GM18951 (cell line): ENCODE measurements around the gene ADRA1B.
"Not testable (repeated sequence)": the region's sequence is repeated elsewhere in the genome, so short reads cannot be mapped to it uniquely, and the experiment has no call there.

ENCODE experiments used
- POLR2A ChIP-seq: IDR thresholded peaks from 4 replicates; pipeline ENCODE4 v1.6.1; 2011; ENCODE audit warnings: mild to moderate bottlenecking; ENCODE audit not compliant: insufficient read length, insufficient read depth; ENCODE audit errors: extremely low read depth
- in situ Hi-C: fragments of 300-500 bp; cut with MboI; formaldehyde crosslinking; loops from one replicate; pipeline ENCODE4 v1.12.0; 2022; ENCODE audit warnings: low sequenced_read_pairs, mixed read lengths, inconsistent platforms; ENCODE audit not compliant: unreplicated experiment

ADRA1B gene

DNA sequence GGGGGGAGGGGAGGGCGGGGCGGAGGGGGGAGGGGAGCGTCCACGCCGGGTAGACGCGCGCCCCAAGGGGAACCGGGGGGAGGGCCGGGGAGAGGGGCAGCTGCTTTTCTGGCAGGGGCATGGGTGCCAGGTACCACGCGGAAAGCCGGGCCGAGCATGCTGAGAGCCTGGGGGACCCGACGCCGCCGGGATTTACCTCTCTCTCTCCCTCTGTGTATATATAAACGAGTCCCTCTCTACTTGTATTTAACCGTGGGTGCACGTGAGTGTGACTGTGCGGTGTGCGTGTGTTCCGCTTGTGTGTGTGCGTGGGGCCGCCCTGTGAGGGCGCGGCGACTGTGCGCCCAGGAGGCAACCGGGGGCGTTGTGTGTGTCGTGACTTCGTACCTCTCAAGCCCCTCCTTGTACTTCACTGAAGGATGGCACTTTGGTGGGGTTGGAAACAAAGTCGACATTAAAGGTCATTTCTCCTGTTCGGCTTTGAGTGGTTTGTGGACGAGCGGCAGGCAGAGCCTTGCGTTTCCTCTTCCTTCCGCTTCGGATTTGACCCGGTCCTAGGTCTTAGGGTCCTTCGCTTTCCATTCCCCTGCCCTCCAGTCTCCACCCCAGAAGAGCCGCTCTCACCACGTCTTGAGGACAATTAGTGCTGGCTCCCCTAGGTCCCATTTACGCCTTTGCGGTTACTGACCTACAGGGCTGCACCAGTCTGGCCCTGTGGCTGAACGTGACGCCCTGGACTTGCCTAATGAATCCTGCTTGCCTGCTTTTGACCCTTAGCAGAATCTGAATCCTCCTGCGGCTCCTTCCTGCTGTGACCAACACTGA lies 56.5 kb downstream of the ADRA1B start:
- in situ Hi-C loops, result no loop called here
- no peak for TF ChIP-seq POLR2A

DNA sequence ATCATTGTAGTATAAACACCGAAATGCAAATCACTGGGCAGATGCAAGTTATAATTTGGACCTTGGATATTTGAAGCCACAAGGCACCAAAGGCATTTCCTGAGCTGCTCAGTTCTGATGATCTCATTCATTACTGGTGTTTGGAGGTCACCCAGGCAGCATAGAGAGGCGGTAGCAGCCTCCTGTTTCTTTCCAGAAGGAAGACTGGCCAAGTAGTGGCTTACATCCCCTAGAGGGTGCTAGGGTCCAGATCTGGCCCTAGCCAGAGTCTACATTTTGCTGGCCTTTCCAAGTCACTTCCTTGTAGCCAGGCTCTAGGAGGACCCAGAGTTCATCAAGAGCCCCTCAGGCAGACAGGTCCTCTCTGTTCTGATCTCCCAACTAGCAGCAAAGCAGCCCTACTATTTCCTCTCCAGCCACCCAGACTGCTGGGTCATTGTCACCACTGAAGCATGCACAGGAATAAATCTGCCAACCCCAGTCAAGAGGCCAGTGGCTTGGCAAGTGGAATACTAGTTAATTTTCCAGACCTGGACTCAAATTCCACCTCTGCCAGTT lies 59.3 kb downstream of the ADRA1B start:
- in situ Hi-C loops, result loop anchor here (25.0 kb wide), 2 partner anchors 688 to 813 kb away; no protein-coding TSS in a partner anchor
- no peak for TF ChIP-seq POLR2A

DNA sequence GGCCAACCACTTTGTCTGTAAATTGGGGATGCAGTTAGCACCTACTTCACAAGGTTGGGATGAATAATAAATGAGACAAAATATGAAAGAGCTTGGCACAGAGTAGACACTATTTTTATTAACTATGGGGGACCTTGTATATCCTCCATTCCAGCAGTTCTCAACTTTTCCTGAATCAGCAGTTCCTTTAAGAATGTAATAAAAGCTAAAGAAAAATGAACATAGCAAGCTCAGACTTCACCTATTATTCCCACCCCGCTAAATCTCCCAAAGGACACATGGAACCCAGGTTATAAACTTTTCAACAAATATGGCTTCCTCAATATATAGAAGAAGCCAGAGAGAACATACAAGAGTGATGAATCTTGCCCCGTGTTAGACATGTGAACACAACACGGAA lies 60.6 kb downstream of the ADRA1B start:
- no peak for TF ChIP-seq POLR2A
- in situ Hi-C loops, result loop anchor here (25.0 kb wide), 2 partner anchors 690 to 815 kb away; no protein-coding TSS in a partner anchor

DNA sequence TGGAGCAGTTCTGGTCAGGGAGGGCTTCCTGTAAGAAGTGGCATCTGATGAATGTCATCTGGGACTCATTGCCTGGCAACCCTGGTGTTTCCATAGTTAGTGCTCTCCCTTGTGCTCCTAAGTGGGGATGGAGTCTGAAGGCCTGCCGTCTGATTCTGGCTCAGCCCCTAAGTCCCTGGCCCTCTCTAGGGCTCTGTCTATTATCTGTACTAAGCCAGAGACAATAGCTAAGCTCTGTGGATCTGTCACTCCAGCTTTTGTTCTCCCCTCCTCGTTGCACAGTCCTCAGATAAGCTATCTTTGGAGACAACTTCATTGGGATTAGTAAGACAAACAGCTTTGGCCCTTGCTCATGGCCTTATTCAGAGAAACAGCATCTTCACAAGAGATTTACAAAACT lies 62.1 kb downstream of the ADRA1B start:
- in situ Hi-C loops, result loop anchor here (25.0 kb wide), 2 partner anchors 691 to 816 kb away; no protein-coding TSS in a partner anchor
- no peak for TF ChIP-seq POLR2A

DNA sequence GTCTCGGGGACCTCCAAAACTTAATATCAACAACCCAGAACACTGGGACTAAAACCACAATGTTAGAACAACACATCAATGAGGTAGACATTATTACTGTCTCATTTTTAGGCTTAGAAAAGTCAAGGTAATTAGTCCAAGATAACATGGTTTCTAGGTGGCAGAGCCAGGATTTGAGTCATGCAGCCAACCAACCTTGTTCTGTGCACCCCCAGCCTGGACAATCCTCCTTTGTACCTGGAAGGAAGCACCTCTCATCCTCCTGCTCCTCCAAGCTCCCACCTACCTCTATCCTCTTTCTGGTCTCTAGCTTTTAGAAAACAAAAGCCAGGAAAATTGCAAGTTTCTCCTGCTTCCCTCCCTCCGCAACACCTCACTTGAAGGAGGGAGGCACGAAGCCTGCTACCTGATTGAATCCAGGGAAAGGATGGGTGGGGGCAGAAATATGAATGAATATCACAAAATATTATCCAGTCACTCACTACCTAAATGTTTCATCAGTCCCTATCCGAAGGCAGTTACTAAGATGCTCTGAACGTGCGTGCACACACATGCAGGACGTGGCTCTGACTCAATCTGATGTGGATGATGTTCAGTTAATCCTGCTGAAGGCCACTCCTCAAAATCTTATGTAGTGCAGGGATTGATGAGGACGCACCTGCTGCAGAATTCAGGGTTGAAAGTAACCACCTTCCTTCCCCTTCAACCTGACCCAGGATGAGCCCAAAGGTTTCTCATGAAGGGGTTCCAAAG lies 66.3 kb downstream of the ADRA1B start:
- no peak for TF ChIP-seq POLR2A
- in situ Hi-C loops, result loop anchor here (10.0 to 25.0 kb wide), 3 partner anchors 548 to 820 kb away; no protein-coding TSS in a partner anchor

DNA sequence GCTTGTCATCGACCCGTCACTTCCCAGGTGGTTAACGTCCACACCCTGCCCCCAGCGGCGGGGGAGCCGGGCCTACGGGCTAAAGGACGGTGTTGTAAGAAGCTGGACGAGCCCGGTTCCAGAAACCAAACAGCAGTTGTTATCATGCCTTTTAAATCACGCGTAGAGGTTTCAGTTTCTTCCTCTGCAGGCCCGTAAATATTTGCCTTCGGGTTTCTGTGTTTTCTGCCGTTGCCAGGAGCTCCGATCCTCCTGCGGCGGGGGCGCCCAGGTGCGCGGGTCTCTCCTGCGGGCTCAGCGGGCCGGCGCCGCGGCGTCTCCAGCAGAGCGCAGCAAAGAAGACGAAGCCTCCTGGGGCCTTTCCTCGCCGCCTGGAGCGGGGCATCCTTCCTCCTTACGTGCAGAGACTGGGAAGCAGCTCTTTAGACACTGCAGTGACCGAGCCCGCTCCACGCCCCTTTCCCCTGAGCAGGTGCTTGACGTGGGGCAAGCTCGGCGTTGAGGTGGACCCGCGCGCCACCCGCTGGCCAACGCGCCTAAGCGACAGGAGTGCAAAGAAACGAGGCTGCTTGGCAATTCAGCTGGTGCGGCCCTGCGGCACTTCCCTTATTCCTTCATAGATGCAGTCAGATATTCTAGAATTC lies 70.9 kb downstream of the ADRA1B start:
- TF ChIP-seq POLR2A, result no peak
- in situ Hi-C loops, result loop anchor here (10.0 to 25.0 kb wide), 3 partner anchors 552 to 825 kb away; no protein-coding TSS in a partner anchor

DNA sequence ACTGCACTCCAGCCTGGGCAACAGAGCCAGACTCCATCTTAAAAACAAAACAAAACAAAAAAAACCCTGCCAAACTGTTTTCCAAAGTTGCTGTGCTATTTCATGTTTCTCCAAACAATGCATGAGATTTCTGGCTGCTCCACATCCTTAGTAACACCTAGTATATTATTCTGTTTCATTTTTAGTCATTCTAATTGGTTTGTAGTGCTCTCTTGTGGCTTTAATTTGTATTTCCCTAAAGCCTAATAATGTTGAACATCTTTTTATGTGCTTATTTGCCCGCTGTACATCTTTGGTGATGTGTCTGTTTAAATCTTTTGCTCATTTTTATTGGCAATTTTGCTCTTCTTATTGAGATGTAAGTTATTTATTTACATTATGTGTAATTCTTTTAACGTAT lies 74.2 kb downstream of the ADRA1B start:
- in situ Hi-C loops, result loop anchor here (25.0 kb wide), 2 partner anchors 703 to 828 kb away; no protein-coding TSS in a partner anchor
- no peak for TF ChIP-seq POLR2A

DNA sequence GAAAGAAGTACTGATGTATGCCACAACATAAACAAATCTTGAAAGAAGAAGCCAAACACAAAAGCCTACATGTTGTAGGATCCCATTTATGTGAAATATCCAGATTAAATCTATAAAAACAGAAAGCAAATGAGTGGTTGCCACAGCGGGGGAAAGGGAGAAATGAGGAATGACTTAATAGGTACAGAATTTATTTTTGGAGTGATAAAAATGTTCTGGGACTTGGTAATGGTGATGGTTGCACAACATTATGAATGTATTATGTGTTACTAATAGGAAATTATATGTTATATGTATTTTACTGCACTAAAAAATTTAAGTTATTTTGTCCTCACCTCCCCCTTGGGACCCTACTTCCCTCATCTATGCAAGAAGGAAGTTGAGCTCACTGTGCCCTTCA lies 76.3 kb downstream of the ADRA1B start:
- in situ Hi-C loops, result loop anchor here (25.0 kb wide), 2 partner anchors 705 to 830 kb away; no protein-coding TSS in a partner anchor

DNA sequence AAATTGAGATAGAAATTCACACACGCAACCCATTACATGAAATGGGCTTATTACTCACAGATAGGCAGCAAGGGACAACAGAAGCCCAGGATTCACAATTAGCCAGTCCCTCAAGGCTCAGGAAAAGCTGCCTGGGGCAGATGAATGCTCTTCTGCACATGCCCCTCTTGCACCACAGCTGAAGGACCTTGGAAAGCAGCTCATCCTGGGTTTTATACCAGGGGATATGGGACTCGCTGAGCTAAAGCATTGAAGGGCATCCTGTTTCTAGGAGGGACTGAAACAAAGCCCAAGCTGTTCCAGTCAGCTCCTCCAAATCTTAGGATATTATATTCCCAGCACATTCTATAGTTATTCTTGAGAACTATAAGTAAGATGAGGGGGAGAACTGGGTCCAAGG lies 76.9 kb downstream of the ADRA1B start:
- no peak for TF ChIP-seq POLR2A
- in situ Hi-C loops, result loop anchor here (25.0 kb wide), 2 partner anchors 706 to 831 kb away; no protein-coding TSS in a partner anchor

More for the DNA sequence above, 76.3 kb downstream of the ADRA1B start:
- TF ChIP-seq POLR2A, result no peak

DNA sequence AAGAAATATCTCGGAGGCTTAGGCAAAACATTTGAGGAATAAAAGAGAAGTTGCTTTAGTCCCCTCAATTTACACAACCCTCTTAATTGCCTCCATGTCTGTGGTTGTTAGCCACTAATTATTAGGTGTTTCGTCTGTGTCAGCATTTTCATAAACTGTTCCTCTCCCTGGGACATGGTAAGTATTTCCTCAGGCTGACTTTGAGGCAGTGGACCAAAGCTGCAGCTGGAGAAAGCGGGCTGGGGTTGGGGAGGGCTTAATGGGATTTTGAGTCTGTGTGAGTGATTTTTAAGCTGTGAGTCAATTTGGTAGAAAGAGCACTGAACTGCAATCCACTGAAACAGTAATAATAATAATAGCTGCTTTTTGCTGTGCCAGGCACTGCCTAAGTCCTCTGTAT lies 79.6 kb downstream of the ADRA1B start:
- in situ Hi-C loops, result loop anchor here (25.0 kb wide), 2 partner anchors 709 to 834 kb away; no protein-coding TSS in a partner anchor

DNA sequence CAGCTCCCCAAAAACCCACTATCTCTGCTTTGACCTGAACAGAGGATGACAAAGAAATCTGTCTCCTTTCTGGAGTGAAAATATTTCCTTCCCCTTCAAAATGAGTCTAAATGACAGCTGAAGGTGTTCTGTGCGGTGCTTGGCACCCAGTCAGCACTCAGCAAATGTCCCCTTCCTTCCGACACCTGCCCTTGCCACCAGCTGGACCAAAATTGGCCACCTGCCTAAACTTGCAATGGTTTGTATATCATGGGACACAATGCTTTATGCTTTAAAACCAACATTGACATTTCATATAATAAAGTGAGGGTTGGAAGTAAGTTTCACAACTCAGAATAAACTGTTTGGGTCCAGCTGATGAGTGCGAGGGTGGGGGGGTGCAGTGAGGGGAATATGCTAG lies 85.2 kb downstream of the ADRA1B start:
- in situ Hi-C loops, result no loop called here
- TF ChIP-seq POLR2A, result no peak

More for the DNA sequence above, 79.6 kb downstream of the ADRA1B start:
- TF ChIP-seq POLR2A, result no peak

DNA sequence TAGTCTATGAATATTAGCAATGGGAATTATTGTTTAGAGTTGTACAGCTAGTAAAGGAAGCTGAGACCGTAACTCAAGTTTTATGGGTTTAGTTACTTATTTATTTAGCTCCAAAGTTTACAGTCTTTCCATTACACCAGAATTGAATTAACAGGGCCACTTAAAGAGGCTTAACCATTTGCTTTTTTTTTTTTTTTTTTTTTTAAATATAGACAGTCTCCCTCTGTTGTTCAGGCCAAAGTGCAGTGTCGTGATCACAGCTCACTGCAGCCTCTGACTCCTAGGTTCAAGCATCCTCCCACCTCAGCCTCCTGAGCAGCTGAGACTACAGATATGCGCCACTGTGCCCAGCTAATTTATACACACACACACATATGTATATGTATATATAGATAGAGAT lies 91.2 kb downstream of the ADRA1B start:
- TF ChIP-seq POLR2A, result no peak
- in situ Hi-C loops, result no loop called here

DNA sequence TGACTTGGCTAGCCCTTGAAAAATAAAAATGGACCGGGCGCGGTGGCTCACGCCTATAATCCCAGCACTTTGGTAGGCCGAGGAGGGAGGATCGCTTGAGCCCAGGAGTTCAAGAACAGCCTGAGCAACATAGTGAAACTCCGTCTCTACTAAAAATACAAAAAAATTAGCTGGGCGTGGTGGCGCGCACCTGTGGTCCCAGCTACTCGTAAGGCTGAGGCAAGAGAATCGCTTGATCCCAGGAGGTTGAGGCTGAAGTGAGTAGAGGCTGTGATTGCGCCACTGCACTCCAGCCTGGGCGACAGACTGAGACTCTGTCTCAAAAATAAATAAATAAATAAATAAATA lies 92.2 kb downstream of the ADRA1B start:
- in situ Hi-C loops, result not testable (repeated sequence)
